Measurements from ENCODE around the gene ZDHHC8.

ZDHHC8 gene

GRCh38 chr22:20192972-20193760 is 61.6 kb downstream of the ZDHHC8 start:
- Histone ChIP-seq H3K9ac (ENCODE audit: low read length in 2 of 2) (no peak overlapping the region), H3K27me3 (ENCODE audit: control insufficient read depth in 1 of 2, insufficient read depth in 2 of 2, low read length in 2 of 2) (no peaks in the 10 kb centered on the region), H3K9me3 (ENCODE audit: control insufficient read depth in 2 of 2, low read length in 2 of 2) (no peaks in the 10 kb centered on the region), H3K36me3 (ENCODE audit: control insufficient read depth in 2 of 2, insufficient read depth in 2 of 2, low read length in 2 of 2) (no peaks in the 10 kb centered on the region), H3K27ac (ENCODE audit: low read length) (no peak overlapping the region), H3K4me1 (ENCODE audit: control insufficient read depth, insufficient read depth, low read length) (no peaks in the 10 kb centered on the region), H3K4me3 (ENCODE audit: low read length in 2 of 2) (no peak overlapping the region)

GRCh38 chr22:20193761-20194494 is 62.3 kb downstream of the ZDHHC8 start:
- Histone ChIP-seq H3K36me3 (ENCODE audit: control insufficient read depth in 2 of 2, insufficient read depth in 2 of 2, low read length in 2 of 2) (no peaks in the 10 kb centered on the region), H3K4me3 (ENCODE audit: low read length in 2 of 2) (no peak overlapping the region), H3K4me1 (ENCODE audit: control insufficient read depth, insufficient read depth, low read length) (no peaks in the 10 kb centered on the region), H3K9ac (ENCODE audit: low read length in 2 of 2) (no peak overlapping the region), H3K27me3 (ENCODE audit: control insufficient read depth in 1 of 2, insufficient read depth in 2 of 2, low read length in 2 of 2) (no peaks in the 10 kb centered on the region), H3K27ac (ENCODE audit: low read length) (no peak overlapping the region), H3K9me3 (ENCODE audit: control insufficient read depth in 2 of 2, low read length in 2 of 2) (no peaks in the 10 kb centered on the region)

- Histone ChIP-seq H3K4me1 (ENCODE audit: control insufficient read depth, insufficient read depth, low read length) (no peaks in the 10 kb centered on the region), H3K9ac (ENCODE audit: low read length in 2 of 2) (no peak overlapping the region), H3K27me3 (ENCODE audit: control insufficient read depth in 1 of 2, insufficient read depth in 2 of 2, low read length in 2 of 2) (no peaks in the 10 kb centered on the region), H3K4me3 (ENCODE audit: low read length in 2 of 2) (no peak overlapping the region), H3K9me3 (ENCODE audit: control insufficient read depth in 2 of 2, low read length in 2 of 2) (no peaks in the 10 kb centered on the region), H3K27ac (ENCODE audit: low read length) (no peak overlapping the region), H3K36me3 (ENCODE audit: control insufficient read depth in 2 of 2, insufficient read depth in 2 of 2, low read length in 2 of 2) (no peaks in the 10 kb centered on the region)
Measured at GRCh38 chr22:20194681-20195593, 63.3 kb downstream of the ZDHHC8 start.

- no peaks in the 10 kb centered on the region for H3K36me3 ChIP-seq (ENCODE audit: control insufficient read depth in 2 of 2, insufficient read depth in 2 of 2, low read length in 2 of 2)
- H3K4me1 ChIP-seq (ENCODE audit: control insufficient read depth, insufficient read depth, low read length), result no peaks in the 10 kb centered on the region
- no peak overlapping the region for H3K4me3 ChIP-seq (ENCODE audit: low read length in 2 of 2)
- H3K27ac ChIP-seq (ENCODE audit: low read length), result no peak overlapping the region
- no peaks in the 10 kb centered on the region for H3K27me3 ChIP-seq (ENCODE audit: control insufficient read depth in 1 of 2, insufficient read depth in 2 of 2, low read length in 2 of 2)
- H3K9me3 ChIP-seq (ENCODE audit: control insufficient read depth in 2 of 2, low read length in 2 of 2), result no peaks in the 10 kb centered on the region
- no peak overlapping the region for H3K9ac ChIP-seq (ENCODE audit: low read length in 2 of 2)
Measured at GRCh38 chr22:20196094-20196842, 64.7 kb downstream of the ZDHHC8 start.
